A549 (cell line): ENCODE measurements around the gene CACNG6.

Experiments
- CEBPB ChIP-seq, 2 experiments: fragments of >200 bp in 1 of 2; sonication (Bioruptor Twin) in 1 of 2; formaldehyde crosslinking in 1 of 2; IDR thresholded peaks; 2 replicates each; pipeline ENCODE4 v1.6.1; 2012 to 2016
- CHD4 ChIP-seq: fragments of 200-600 bp; sonication (generic); IDR thresholded peaks from 2 replicates; pipeline ENCODE4 v1.6.1; 2016; ENCODE audit warnings: antibody characterized with exemption, mild to moderate bottlenecking, borderline replicate concordance
- EHF ChIP-seq: fragments of 250-450 bp; sonication (Bioruptor Pico); IDR thresholded peaks from 2 replicates; pipeline ENCODE4 v1.5.0; 2020; ENCODE audit warnings: mild to moderate bottlenecking
- FOSL2 ChIP-seq, 2 experiments: fragments of 450-650 bp in 1 of 2; fragments of >200 bp in 1 of 2; sonication (Bioruptor Twin) in 1 of 2; formaldehyde crosslinking; IDR thresholded peaks; 2 replicates each; pipeline versions ENCODE4 v1.5.0 to v1.6.1; 2016 to 2020; ENCODE audit warnings: mild to moderate bottlenecking in 1 of 2, moderate library complexity in 1 of 2
- HDAC2 ChIP-seq: fragments of 200-600 bp; sonication (generic); IDR thresholded peaks from 2 replicates; pipeline ENCODE4 v1.6.1; 2016
- HOXB13 ChIP-seq: fragments of 250-450 bp; sonication (Bioruptor Pico); IDR thresholded peaks from 2 replicates; pipeline ENCODE4 v1.5.0; 2020; ENCODE audit warnings: low read depth, mild to moderate bottlenecking, moderate library complexity
- JUN ChIP-seq, 2 experiments: fragments of >200 bp; sonication (Bioruptor Twin); formaldehyde crosslinking; IDR thresholded peaks; 2 replicates in 1 of 2; 3 replicates in 1 of 2; pipeline ENCODE4 v1.6.1; 2016 to 2017
- JUNB ChIP-seq: fragments of >200 bp; sonication (Bioruptor Twin); formaldehyde crosslinking; IDR thresholded peaks from 2 replicates; pipeline ENCODE4 v1.6.1; 2016
- KDM1A ChIP-seq: fragments of 200-600 bp; sonication (generic); IDR thresholded peaks from 2 replicates; pipeline ENCODE4 v1.6.1; 2016; ENCODE audit warnings: low read depth, mild to moderate bottlenecking
- NFE2L2 ChIP-seq: fragments of 150-350 bp; conservative IDR thresholded peaks from 2 replicates; pipeline ENCODE4 v1.6.1; 2014; ENCODE audit warnings: low read length
- RCOR1 ChIP-seq: fragments of 150-350 bp; IDR thresholded peaks from 2 replicates; pipeline ENCODE4 v1.6.1; 2014; ENCODE audit warnings: antibody characterized with exemption, low read length, low read depth
- TF ChIP-seq, protein P1 (sequence below): fragments of >200 bp; sonication (Bioruptor Twin); formaldehyde crosslinking; IDR thresholded peaks from 3 replicates; pipeline ENCODE4 v1.5.1; 2016
- TF ChIP-seq, protein P2 (sequence below): fragments of 200-600 bp; sonication (generic); IDR thresholded peaks from 2 replicates; pipeline ENCODE4 v1.6.1; 2016; ENCODE audit warnings: antibody characterized with exemption, mild to moderate bottlenecking, moderate library complexity
- TF ChIP-seq, protein P3 (sequence below): IDR thresholded peaks from 2 replicates; pipeline ENCODE4 v1.6.1; 2012

DNA sequence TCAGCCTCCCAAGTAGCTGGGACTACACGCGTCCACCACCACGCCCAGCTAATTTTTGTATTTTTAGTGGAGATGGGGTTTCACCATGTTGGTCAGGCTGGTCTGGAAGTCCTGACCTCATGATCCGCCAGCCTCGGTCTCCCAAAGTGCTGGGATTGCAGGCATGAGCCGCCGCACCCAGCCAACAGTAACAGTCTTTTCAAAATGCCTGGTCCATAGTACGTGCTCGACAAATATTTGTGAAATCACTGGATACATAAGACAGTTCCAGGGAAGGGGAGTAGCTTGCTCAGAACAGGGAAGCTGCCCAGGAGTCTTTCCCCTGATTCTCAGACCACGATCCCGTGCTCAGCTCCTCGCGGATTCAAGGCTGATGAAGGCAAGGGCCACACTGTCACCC, 30.5 kb downstream of the CACNG6 start:
- TF ChIP-seq JUNB (no peak), RCOR1 (no peak), HDAC2 (no peak), FOSL2 (IDR thresholded peaks at IDR 0.05) (no peak), FOSL2 (CRISPR knock-in tag; IDR thresholded peaks at IDR 0.05) (no peak), KDM1A (no peak), JUN (IDR thresholded peaks at IDR 0.05) (no peak), HOXB13 (CRISPR knock-in tag) (no peak), CHD4 (no peak), EHF (CRISPR knock-in tag) (no peak), CEBPB (IDR thresholded peaks at IDR 0.05) (no peak), NFE2L2 (no peak)
- TF ChIP-seq, protein P1, sequence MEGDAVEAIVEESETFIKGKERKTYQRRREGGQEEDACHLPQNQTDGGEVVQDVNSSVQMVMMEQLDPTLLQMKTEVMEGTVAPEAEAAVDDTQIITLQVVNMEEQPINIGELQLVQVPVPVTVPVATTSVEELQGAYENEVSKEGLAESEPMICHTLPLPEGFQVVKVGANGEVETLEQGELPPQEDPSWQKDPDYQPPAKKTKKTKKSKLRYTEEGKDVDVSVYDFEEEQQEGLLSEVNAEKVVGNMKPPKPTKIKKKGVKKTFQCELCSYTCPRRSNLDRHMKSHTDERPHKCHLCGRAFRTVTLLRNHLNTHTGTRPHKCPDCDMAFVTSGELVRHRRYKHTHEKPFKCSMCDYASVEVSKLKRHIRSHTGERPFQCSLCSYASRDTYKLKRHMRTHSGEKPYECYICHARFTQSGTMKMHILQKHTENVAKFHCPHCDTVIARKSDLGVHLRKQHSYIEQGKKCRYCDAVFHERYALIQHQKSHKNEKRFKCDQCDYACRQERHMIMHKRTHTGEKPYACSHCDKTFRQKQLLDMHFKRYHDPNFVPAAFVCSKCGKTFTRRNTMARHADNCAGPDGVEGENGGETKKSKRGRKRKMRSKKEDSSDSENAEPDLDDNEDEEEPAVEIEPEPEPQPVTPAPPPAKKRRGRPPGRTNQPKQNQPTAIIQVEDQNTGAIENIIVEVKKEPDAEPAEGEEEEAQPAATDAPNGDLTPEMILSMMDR: no peak
- TF ChIP-seq, protein P2, sequence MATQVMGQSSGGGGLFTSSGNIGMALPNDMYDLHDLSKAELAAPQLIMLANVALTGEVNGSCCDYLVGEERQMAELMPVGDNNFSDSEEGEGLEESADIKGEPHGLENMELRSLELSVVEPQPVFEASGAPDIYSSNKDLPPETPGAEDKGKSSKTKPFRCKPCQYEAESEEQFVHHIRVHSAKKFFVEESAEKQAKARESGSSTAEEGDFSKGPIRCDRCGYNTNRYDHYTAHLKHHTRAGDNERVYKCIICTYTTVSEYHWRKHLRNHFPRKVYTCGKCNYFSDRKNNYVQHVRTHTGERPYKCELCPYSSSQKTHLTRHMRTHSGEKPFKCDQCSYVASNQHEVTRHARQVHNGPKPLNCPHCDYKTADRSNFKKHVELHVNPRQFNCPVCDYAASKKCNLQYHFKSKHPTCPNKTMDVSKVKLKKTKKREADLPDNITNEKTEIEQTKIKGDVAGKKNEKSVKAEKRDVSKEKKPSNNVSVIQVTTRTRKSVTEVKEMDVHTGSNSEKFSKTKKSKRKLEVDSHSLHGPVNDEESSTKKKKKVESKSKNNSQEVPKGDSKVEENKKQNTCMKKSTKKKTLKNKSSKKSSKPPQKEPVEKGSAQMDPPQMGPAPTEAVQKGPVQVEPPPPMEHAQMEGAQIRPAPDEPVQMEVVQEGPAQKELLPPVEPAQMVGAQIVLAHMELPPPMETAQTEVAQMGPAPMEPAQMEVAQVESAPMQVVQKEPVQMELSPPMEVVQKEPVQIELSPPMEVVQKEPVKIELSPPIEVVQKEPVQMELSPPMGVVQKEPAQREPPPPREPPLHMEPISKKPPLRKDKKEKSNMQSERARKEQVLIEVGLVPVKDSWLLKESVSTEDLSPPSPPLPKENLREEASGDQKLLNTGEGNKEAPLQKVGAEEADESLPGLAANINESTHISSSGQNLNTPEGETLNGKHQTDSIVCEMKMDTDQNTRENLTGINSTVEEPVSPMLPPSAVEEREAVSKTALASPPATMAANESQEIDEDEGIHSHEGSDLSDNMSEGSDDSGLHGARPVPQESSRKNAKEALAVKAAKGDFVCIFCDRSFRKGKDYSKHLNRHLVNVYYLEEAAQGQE: no peak
- TF ChIP-seq, protein P3, sequence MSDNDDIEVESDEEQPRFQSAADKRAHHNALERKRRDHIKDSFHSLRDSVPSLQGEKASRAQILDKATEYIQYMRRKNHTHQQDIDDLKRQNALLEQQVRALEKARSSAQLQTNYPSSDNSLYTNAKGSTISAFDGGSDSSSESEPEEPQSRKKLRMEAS: no peak
